ENCODE results near the gene CACNB4.

CACNB4 gene

GRCh38 chr2:152056418-152056817, 42.4 kb downstream of the CACNB4 start:
- no peak overlapping the region for H3K4me2 ChIP-seq (ENCODE audit: low read length, poor library complexity, severe bottlenecking)
- H3K4me1 ChIP-seq (ENCODE audit: control insufficient read depth, insufficient read depth, low read depth, low read length), result peaks cover 1% of the 10 kb centered on the region
- H3K4ac ChIP-seq (ENCODE audit: low read depth in 1 of 2, low read length in 2 of 2), result no peak overlapping the region
- no peak for DNase-seq
- no peak overlapping the region for H4K8ac ChIP-seq (ENCODE audit: low read length)
- H3K27ac ChIP-seq (ENCODE audit: low read length, poor library complexity, severe bottlenecking), result peak overlapping the region; percentile 21
- H2BK15ac ChIP-seq (ENCODE audit: low read depth, poor library complexity, severe bottlenecking), result no peak overlapping the region
- H2BK120ac ChIP-seq (ENCODE audit: low read depth, low read length), result no peak overlapping the region
- H3K14ac ChIP-seq (ENCODE audit: low read length in 2 of 2), result no peak overlapping the region
- H2BK12ac ChIP-seq (ENCODE audit: low read length in 2 of 2), result no peak overlapping the region
- H2BK5ac ChIP-seq (ENCODE audit: low read depth, low read length, poor library complexity, severe bottlenecking), result no peak overlapping the region
- no peak overlapping the region for H2AK5ac ChIP-seq (ENCODE audit: low read length, severe bottlenecking)
- WGBS, result 68% methylated on average over 4 of the region's 4 CpGs
- H4K91ac ChIP-seq (ENCODE audit: low read length), result no peak overlapping the region
- H3K9me3 ChIP-seq (ENCODE audit: control insufficient read depth, low read length), result peaks cover 17% of the 10 kb centered on the region
- no peak overlapping the region for H3K18ac ChIP-seq (ENCODE audit: low read depth in 1 of 2, low read length in 2 of 2)
- H3K79me1 ChIP-seq (replicated peaks; ENCODE audit: low read length, poor library complexity, severe bottlenecking), result no peaks in the 10 kb centered on the region
- H3K9ac ChIP-seq (ENCODE audit: low read length), result no peak overlapping the region
- H2AFZ ChIP-seq (ENCODE audit: low read depth, low read length), result no peak overlapping the region
- H3K27me3 ChIP-seq (ENCODE audit: control insufficient read depth in 1 of 2, insufficient read depth in 1 of 2, low read length in 2 of 2), result peaks cover 0 to 65% of the 10 kb centered on the region in 2 experiments
- no peaks in the 10 kb centered on the region for H3K36me3 ChIP-seq (ENCODE audit: control insufficient read depth in 1 of 2, insufficient read depth in 2 of 2, low read depth in 1 of 2, low read length in 2 of 2)
- H3K23ac ChIP-seq (ENCODE audit: low read length in 2 of 2), result no peak overlapping the region
- no peak overlapping the region for H3K4me3 ChIP-seq (ENCODE audit: insufficient read depth in 1 of 2, low read depth in 1 of 2, low read length in 2 of 2)

- H3K27me3 ChIP-seq (ENCODE audit: control insufficient read depth in 1 of 2, insufficient read depth in 1 of 2, low read length in 2 of 2), result peaks cover 4 to 68% of the 10 kb centered on the region in 2 experiments
- H3K9ac ChIP-seq (ENCODE audit: low read length), result peak overlapping the region; percentile 11
- H3K23ac ChIP-seq (ENCODE audit: low read length in 2 of 2), result no peak overlapping the region
- peaks cover 1% of the 10 kb centered on the region for H3K4me1 ChIP-seq (ENCODE audit: control insufficient read depth, insufficient read depth, low read depth, low read length)
- H3K79me1 ChIP-seq (replicated peaks; ENCODE audit: low read length, poor library complexity, severe bottlenecking), result no peaks in the 10 kb centered on the region
- peaks cover 17% of the 10 kb centered on the region for H3K9me3 ChIP-seq (ENCODE audit: control insufficient read depth, low read length)
- no peak overlapping the region for H2BK5ac ChIP-seq (ENCODE audit: low read depth, low read length, poor library complexity, severe bottlenecking)
- H2AK5ac ChIP-seq (ENCODE audit: low read length, severe bottlenecking), result peak overlapping the region; percentile 17
- no peak for DNase-seq
- no peak overlapping the region for H3K4ac ChIP-seq (ENCODE audit: low read depth in 1 of 2, low read length in 2 of 2)
- no peak overlapping the region for H2BK12ac ChIP-seq (ENCODE audit: low read length in 2 of 2)
- H3K18ac ChIP-seq (ENCODE audit: low read depth in 1 of 2, low read length in 2 of 2), result no peak overlapping the region
- H3K4me3 ChIP-seq (ENCODE audit: insufficient read depth in 1 of 2, low read depth in 1 of 2, low read length in 2 of 2), result no peak overlapping the region
- H3K36me3 ChIP-seq (ENCODE audit: control insufficient read depth in 1 of 2, insufficient read depth in 2 of 2, low read depth in 1 of 2, low read length in 2 of 2), result no peaks in the 10 kb centered on the region
- no peak overlapping the region for H4K91ac ChIP-seq (ENCODE audit: low read length)
- H3K14ac ChIP-seq (ENCODE audit: low read length in 2 of 2), result no peak overlapping the region
- H4K8ac ChIP-seq (ENCODE audit: low read length), result no peak overlapping the region
- H2BK15ac ChIP-seq (ENCODE audit: low read depth, poor library complexity, severe bottlenecking), result no peak overlapping the region
- no peak overlapping the region for H2BK120ac ChIP-seq (ENCODE audit: low read depth, low read length)
- 90% methylated on average over 8 of the region's 8 CpGs for WGBS
- H3K27ac ChIP-seq (ENCODE audit: low read length, poor library complexity, severe bottlenecking), result peak overlapping the region; percentile 5
- no peak overlapping the region for H3K4me2 ChIP-seq (ENCODE audit: low read length, poor library complexity, severe bottlenecking)
- no peak overlapping the region for H2AFZ ChIP-seq (ENCODE audit: low read depth, low read length)
Measured at GRCh38 chr2:152055366-152056108, 43.3 kb downstream of the CACNB4 start.

DNA sequence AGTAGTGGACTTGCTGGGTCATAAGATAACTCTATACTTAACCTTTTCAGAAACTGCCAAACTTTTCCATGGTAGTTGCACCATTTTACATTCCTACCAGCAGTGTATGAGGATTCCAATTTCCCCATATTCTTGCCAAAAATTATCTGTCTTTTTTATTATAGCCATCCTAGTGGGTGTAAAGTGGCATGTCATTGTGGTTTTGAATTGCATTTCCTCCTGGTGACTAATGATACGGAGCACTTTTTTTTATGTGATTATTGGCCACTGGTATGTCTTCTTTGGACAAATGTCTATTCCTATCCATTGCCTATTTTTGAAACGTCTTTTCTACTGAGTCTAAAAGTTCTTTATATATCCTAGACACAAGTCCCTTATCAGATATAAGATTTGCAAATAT, 44.3 kb downstream of the CACNB4 start:
- peak; percentile 69 for DNase-seq
- no peaks in the 10 kb centered on the region for H3K79me1 ChIP-seq (replicated peaks; ENCODE audit: low read length, poor library complexity, severe bottlenecking)
- H3K27me3 ChIP-seq (ENCODE audit: control insufficient read depth in 1 of 2, insufficient read depth in 1 of 2, low read length in 2 of 2), result peaks cover 4 to 68% of the 10 kb centered on the region in 2 experiments
- no peak overlapping the region for H2BK5ac ChIP-seq (ENCODE audit: low read depth, low read length, poor library complexity, severe bottlenecking)
- H3K4me1 ChIP-seq (ENCODE audit: control insufficient read depth, insufficient read depth, low read depth, low read length), result peaks cover 1% of the 10 kb centered on the region
- H3K23ac ChIP-seq (ENCODE audit: low read length in 2 of 2), result no peak overlapping the region
- H4K91ac ChIP-seq (ENCODE audit: low read length), result no peak overlapping the region
- H2BK12ac ChIP-seq (ENCODE audit: low read length in 2 of 2), result no peak overlapping the region
- no peak overlapping the region for H3K9ac ChIP-seq (ENCODE audit: low read length)
- no peak overlapping the region for H3K4ac ChIP-seq (ENCODE audit: low read depth in 1 of 2, low read length in 2 of 2)
- H4K8ac ChIP-seq (ENCODE audit: low read length), result no peak overlapping the region
- no peak overlapping the region for H2AFZ ChIP-seq (ENCODE audit: low read depth, low read length)
- no peak overlapping the region for H3K14ac ChIP-seq (ENCODE audit: low read length in 2 of 2)
- no peak overlapping the region for H3K4me3 ChIP-seq (ENCODE audit: insufficient read depth in 1 of 2, low read depth in 1 of 2, low read length in 2 of 2)
- peaks cover 17% of the 10 kb centered on the region for H3K9me3 ChIP-seq (ENCODE audit: control insufficient read depth, low read length)
- H3K36me3 ChIP-seq (ENCODE audit: control insufficient read depth in 1 of 2, insufficient read depth in 2 of 2, low read depth in 1 of 2, low read length in 2 of 2), result no peaks in the 10 kb centered on the region
- no peak overlapping the region for H2BK120ac ChIP-seq (ENCODE audit: low read depth, low read length)
- 0% methylated on average over 1 of the region's 2 CpGs for WGBS
- H2BK15ac ChIP-seq (ENCODE audit: low read depth, poor library complexity, severe bottlenecking), result no peak overlapping the region
- H3K27ac ChIP-seq (ENCODE audit: low read length, poor library complexity, severe bottlenecking), result peak overlapping the region; percentile 59
- H3K4me2 ChIP-seq (ENCODE audit: low read length, poor library complexity, severe bottlenecking), result no peak overlapping the region
- no peak overlapping the region for H2AK5ac ChIP-seq (ENCODE audit: low read length, severe bottlenecking)
- H3K18ac ChIP-seq (ENCODE audit: low read depth in 1 of 2, low read length in 2 of 2), result no peak overlapping the region

DNA sequence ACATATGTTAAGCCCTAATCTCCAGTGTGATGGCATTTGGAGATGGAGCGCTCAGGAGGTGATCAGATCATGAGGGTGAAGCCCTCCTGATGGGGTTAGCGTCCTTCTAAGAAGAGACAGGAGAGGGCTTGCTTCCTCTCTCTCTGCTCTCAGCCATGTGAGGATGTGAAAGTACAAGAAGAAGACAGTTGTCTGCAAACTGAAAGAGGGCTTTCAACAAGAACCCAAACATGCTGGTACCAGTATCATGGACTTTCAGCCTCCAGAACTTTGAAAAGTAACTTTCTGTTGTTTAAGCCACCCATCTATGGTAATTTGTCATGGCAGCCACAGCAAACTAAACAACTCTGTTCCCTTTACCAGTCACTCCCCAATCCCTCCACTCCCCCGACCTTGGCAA, 47.4 kb downstream of the CACNB4 start:
- Histone ChIP-seq H2AK5ac (ENCODE audit: low read length, severe bottlenecking) (no peak overlapping the region), H2BK5ac (ENCODE audit: low read depth, low read length, poor library complexity, severe bottlenecking) (no peak overlapping the region)

More for the DNA sequence above, 47.4 kb downstream of the CACNB4 start:
- Histone ChIP-seq H3K36me3 (ENCODE audit: control insufficient read depth in 1 of 2, insufficient read depth in 2 of 2, low read depth in 1 of 2, low read length in 2 of 2) (no peaks in the 10 kb centered on the region), H2BK15ac (ENCODE audit: low read depth, poor library complexity, severe bottlenecking) (no peak overlapping the region), H3K4ac (ENCODE audit: low read depth in 1 of 2, low read length in 2 of 2) (no peak overlapping the region), H3K9me3 (ENCODE audit: control insufficient read depth, low read length) (no peaks in the 10 kb centered on the region), H4K8ac (ENCODE audit: low read length) (no peak overlapping the region), H3K4me3 (ENCODE audit: insufficient read depth in 1 of 2, low read depth in 1 of 2, low read length in 2 of 2) (no peak overlapping the region), H2AFZ (ENCODE audit: low read depth, low read length) (no peak overlapping the region), H4K91ac (ENCODE audit: low read length) (no peak overlapping the region), H2BK120ac (ENCODE audit: low read depth, low read length) (no peak overlapping the region), H2BK12ac (ENCODE audit: low read length in 2 of 2) (no peak overlapping the region), H3K14ac (ENCODE audit: low read length in 2 of 2) (no peak overlapping the region), H3K27me3 (ENCODE audit: control insufficient read depth in 1 of 2, insufficient read depth in 1 of 2, low read length in 2 of 2) (peaks cover 4 to 69% of the 10 kb centered on the region in 2 experiments), H3K23ac (ENCODE audit: low read length in 2 of 2) (no peak overlapping the region), H3K27ac (ENCODE audit: low read length, poor library complexity, severe bottlenecking) (no peak overlapping the region), H3K9ac (ENCODE audit: low read length) (no peak overlapping the region), H3K18ac (ENCODE audit: low read depth in 1 of 2, low read length in 2 of 2) (no peak overlapping the region), H3K4me2 (ENCODE audit: low read length, poor library complexity, severe bottlenecking) (no peak overlapping the region), H3K79me1 (replicated peaks; ENCODE audit: low read length, poor library complexity, severe bottlenecking) (no peaks in the 10 kb centered on the region), H3K4me1 (ENCODE audit: control insufficient read depth, insufficient read depth, low read depth, low read length) (peaks cover 1% of the 10 kb centered on the region)
- DNase-seq, result no peak
- whole genome bisulfite sequencing, result 100% methylated on average over 2 of the region's 3 CpGs

Data from mesenchymal stem cell (in vitro differentiated cells and primary cell).